Mucosa of rectum (tissue), 2 donors: ENCODE measurements around the gene SLC50A1.

Experiments
- H3K27ac ChIP-seq, 2 donors: one replicate each; pipeline ENCODE4 v1.7.0; 2013; ENCODE audit warnings: inconsistent platforms in 2 of 2, low read depth in 2 of 2, low read length in 2 of 2
- H3K27me3 ChIP-seq, 2 donors: one replicate each; pipeline ENCODE4 v1.7.0; 2013; ENCODE audit warnings: low read length in 2 of 2; ENCODE audit not compliant: control insufficient read depth in 2 of 2, insufficient read depth in 2 of 2
- H3K36me3 ChIP-seq, 2 donors: one replicate each; pipeline ENCODE4 v1.7.0; 2013; ENCODE audit warnings: low read length in 2 of 2; ENCODE audit not compliant: control insufficient read depth in 2 of 2, insufficient read depth in 2 of 2
- H3K4me1 ChIP-seq, 2 donors: one replicate each; pipeline ENCODE4 v1.7.0; 2013; ENCODE audit warnings: low read length in 2 of 2, mild to moderate bottlenecking in 1 of 2; ENCODE audit not compliant: control insufficient read depth in 2 of 2, insufficient read depth in 2 of 2
- H3K4me3 ChIP-seq, 2 donors: one replicate each; pipeline ENCODE4 v1.7.0; 2013; ENCODE audit warnings: low read length in 2 of 2
- H3K9ac ChIP-seq, 2 donors: one replicate each; pipeline ENCODE4 v1.7.0; 2013; ENCODE audit warnings: low read length in 2 of 2, low read depth in 1 of 2, mild to moderate bottlenecking in 1 of 2
- H3K9me3 ChIP-seq, 2 donors: one replicate each; pipeline ENCODE4 v1.7.0; 2013; ENCODE audit warnings: low read length in 2 of 2; ENCODE audit not compliant: control insufficient read depth in 2 of 2
- donor health status: healthy.
- donor health status: Normal muscosa, but diverticular disease.

Gene SLC50A1

GRCh38 chr1:155175281-155175926, 39.8 kb downstream of the SLC50A1 start:
- no peak overlapping the region for H3K9ac ChIP-seq
- no peaks in the 10 kb centered on the region for H3K9me3 ChIP-seq
- peaks cover under 1 to 1% of the 10 kb centered on the region in 2 donors for H3K36me3 ChIP-seq
- peaks cover 0 to 3% of the 10 kb centered on the region in 2 donors for H3K27me3 ChIP-seq
- H3K4me3 ChIP-seq = no peak overlapping the region
- H3K27ac ChIP-seq = no peak overlapping the region
- H3K4me1 ChIP-seq = peaks cover 18 to 24% of the 10 kb centered on the region in 2 donors

DNA sequence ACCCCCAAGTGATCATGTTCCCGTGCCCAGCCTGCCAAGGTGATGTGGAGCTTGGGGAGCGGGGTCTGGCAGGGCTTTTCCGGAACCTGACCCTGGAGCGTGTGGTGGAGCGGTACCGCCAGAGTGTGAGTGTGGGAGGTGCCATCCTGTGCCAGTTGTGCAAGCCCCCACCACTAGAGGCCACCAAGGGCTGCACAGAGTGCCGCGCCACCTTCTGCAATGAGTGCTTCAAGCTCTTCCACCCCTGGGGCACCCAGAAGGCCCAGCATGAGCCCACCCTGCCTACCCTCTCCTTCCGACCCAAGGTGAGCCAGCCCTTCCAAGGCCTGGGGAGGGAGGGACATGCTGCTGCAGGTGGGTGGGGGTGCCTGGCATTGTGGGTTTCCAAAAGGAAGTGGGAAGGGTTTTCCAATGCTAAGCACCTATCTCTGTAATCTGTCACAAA, 40.3 kb downstream of the SLC50A1 start:
- no peaks in the 10 kb centered on the region for H3K36me3 ChIP-seq
- no peak overlapping the region for H3K27ac ChIP-seq
- H3K4me1 ChIP-seq = peaks cover 18 to 24% of the 10 kb centered on the region in 2 donors
- H3K4me3 ChIP-seq = no peak overlapping the region
- no peak overlapping the region for H3K9ac ChIP-seq
- H3K27me3 ChIP-seq = peaks cover 0 to 3% of the 10 kb centered on the region in 2 donors
- no peaks in the 10 kb centered on the region for H3K9me3 ChIP-seq

DNA sequence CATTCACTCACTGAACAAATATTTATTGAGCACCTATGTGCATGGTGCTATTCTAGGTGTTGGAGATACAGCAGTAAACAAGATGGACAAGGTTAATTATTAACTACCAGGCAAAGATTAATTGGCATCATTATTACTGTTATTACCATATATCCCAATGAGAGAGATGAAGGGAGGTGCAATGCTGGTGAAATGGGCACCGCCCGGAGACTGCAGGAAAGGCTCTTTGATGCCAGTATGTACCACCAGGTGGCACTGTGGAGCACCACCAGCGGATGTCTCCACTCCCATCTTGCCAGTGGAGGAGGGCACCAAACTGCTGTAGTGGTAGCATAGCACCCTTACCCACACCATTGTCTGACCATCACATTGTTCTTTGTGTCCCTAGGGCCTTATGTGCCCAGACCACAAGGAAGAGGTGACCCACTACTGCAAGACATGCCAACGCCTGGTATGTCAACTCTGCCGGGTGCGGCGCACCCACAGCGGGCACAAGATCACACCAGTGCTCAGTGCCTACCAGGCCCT, 41.0 kb downstream of the SLC50A1 start:
- Histone ChIP-seq H3K9me3 (no peaks in the 10 kb centered on the region), H3K27me3 (peaks cover 0 to 3% of the 10 kb centered on the region in 2 donors), H3K27ac (no peak overlapping the region), H3K4me3 (no peak overlapping the region), H3K9ac (no peak overlapping the region), H3K4me1 (peaks cover 20 to 24% of the 10 kb centered on the region in 2 donors), H3K36me3 (no peaks in the 10 kb centered on the region)

DNA sequence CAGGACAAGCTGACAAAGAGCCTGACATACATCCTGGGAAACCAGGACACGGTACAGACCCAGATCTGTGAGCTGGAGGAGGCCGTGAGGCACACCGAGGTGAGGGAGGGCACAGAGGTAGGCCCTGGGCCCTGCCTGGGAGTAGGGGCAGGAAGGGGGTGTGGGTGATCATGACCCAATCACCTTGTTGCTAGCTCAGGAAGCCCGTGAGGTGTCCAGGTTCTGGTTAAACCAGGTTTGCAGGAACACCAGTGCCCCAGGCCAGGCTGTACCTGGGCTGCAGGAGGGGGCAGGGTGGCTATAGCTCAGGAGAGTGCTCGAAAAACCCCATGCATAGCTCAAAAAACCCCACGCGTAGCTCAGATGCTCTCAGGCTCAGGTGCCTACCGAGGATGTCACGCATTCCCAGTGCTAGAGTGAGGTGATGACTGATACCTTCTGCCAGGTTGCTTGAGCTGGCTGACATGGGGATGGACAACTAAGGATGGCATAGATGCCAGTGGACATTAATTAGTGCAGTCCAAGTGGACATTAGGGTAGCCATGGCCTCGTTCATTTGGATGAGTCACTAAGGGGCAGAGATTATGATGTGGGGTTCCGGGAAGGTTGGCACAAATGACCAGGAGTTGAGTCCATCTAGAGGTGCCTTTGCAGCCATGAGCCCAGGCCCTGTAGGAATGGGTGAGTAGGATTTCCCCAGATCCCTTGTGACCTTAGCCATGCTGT, 41.7 kb downstream of the SLC50A1 start:
- H3K9ac ChIP-seq = peak overlapping the region in 1 of 2 donors; percentile 32
- H3K27me3 ChIP-seq = peaks cover 0 to 3% of the 10 kb centered on the region in 2 donors
- H3K9me3 ChIP-seq = no peaks in the 10 kb centered on the region
- peaks cover 16 to 20% of the 10 kb centered on the region in 2 donors for H3K4me1 ChIP-seq
- H3K27ac ChIP-seq = no peak overlapping the region
- H3K36me3 ChIP-seq = no peaks in the 10 kb centered on the region
- H3K4me3 ChIP-seq = no peak overlapping the region

GRCh38 chr1:155177918-155178281, 42.2 kb downstream of the SLC50A1 start:
- peak overlapping the region in 1 of 2 donors; percentile 7 for H3K4me3 ChIP-seq
- no peaks in the 10 kb centered on the region for H3K9me3 ChIP-seq
- H3K9ac ChIP-seq = no peak overlapping the region
- no peak overlapping the region for H3K27ac ChIP-seq
- H3K4me1 ChIP-seq = peaks cover 13 to 16% of the 10 kb centered on the region in 2 donors
- H3K27me3 ChIP-seq = peaks cover 0 to 3% of the 10 kb centered on the region in 2 donors
- H3K36me3 ChIP-seq = no peaks in the 10 kb centered on the region

DNA sequence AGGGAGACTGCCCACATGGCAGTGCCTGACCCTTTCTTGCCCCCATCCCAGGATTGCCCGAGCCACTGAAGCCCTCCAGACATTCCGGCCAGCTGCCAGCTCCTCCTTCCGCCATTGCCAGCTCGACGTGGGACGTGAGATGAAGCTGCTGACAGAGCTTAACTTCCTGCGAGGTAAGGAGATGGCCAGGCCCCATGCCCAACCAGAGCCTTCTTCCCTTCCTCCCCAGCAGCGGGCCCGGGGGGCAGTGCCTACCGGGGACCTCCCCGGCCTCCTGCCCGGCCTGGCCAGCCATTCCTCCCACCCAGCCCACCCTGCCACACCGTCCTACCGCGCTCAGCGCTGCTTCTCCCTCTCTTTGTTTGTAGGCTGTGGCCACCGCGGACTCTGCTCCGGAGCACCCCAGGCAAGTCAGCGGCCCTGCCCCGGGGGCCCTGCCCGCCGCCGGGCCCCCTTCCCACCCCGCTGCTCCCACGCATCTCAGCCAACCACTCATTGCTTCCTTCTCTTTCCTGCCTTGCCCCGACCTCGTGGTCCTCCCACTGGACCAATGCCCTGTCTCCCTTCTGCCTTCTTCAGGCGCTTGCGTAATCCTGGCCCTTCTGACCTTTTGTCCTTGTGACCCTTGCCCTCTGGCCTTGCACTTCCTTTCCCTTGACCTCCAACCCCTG, 42.9 kb downstream of the SLC50A1 start:
- H3K4me3 ChIP-seq = peak overlapping the region in 1 of 2 donors; percentile 7
- H3K9ac ChIP-seq = no peak overlapping the region
- H3K27ac ChIP-seq = no peak overlapping the region
- no peaks in the 10 kb centered on the region for H3K9me3 ChIP-seq
- H3K36me3 ChIP-seq = no peaks in the 10 kb centered on the region
- H3K4me1 ChIP-seq = peaks cover 13 to 16% of the 10 kb centered on the region in 2 donors
- H3K27me3 ChIP-seq = peaks cover 0 to 3% of the 10 kb centered on the region in 2 donors

DNA sequence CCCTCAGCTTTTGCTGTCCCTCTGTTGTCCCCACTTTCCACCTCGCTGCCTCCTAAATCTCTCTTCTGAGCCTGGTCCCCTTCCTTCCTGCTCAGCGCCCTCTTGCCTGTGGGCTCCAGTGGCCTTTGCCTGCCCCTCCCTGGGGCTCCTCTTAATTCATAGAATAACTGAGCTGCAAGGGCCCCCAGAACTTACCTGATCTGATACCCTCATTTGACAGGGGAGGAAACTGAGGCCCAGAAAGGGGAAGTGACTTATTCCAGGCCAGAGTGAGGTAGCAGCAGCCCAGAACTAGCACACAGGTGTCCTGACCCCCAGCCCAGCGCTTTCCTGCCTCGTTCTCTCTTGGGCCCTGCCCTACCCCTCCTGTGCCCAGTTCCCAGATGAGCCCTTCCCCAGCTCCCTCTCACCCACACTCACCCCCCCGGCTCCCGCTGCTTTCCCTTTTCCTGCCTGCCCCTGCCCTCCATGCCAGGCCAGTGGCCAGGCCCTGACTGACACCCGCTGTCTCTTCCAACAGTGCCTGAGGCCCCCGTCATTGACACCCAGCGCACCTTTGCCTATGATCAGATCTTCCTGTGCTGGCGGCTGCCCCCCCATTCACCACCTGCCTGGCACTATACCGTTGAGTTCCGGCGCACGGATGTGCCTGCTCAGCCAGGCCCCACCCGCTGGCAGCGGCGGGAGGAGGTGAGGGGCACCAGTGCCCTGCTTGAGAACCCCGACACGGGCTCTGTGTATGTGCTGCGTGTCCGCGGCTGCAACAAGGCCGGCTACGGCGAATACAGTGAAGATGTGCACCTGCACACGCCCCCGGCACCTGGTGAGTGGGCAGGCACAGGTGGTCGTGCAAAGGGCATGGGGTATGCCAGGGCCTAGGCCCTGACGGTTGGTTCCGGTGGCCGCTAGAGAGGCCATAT, 43.7 kb downstream of the SLC50A1 start:
- H3K4me1 ChIP-seq = peaks cover 13 to 16% of the 10 kb centered on the region in 2 donors
- no peak overlapping the region for H3K9ac ChIP-seq

DNA sequence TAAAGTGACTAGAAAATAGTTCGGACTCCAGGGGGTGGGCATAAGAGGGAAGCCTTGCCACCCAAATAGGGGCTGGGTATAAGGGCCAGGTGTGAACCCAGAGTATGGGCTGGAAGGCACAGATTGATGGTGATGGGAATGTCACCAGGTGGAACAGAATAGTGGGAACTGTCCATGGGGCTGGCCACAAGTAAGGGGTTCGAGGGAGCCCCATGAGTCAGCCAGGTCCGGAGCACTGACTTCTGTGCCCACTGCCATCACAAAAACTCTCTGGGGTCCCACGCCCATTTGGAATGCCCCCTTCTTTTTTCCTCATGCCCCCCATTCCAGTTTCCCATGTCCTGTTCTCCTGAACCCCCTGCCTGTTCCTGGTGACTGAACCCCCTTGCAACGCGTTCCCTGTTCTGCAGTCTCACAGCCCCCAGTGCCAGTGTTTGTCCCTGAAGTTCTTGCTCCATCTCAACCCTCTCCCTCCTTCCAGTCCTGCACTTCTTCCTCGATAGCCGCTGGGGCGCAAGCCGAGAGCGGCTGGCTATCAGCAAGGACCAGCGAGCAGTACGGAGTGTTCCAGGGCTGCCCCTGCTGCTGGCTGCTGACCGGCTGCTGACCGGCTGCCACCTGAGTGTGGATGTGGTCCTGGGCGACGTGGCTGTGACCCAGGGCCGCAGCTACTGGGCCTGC, 45.9 kb downstream of the SLC50A1 start:
- Histone ChIP-seq H3K9me3 (no peaks in the 10 kb centered on the region), H3K4me3 (no peak overlapping the region), H3K36me3 (peaks cover 0 to 2% of the 10 kb centered on the region in 2 donors), H3K27ac (no peak overlapping the region), H3K4me1 (peaks cover 27 to 34% of the 10 kb centered on the region in 2 donors), H3K27me3 (no peaks in the 10 kb centered on the region), H3K9ac (no peak overlapping the region)

More for the DNA sequence above, 43.7 kb downstream of the SLC50A1 start:
- H3K36me3 ChIP-seq = no peaks in the 10 kb centered on the region
- H3K27ac ChIP-seq = no peak overlapping the region
- no peaks in the 10 kb centered on the region for H3K27me3 ChIP-seq
- H3K4me3 ChIP-seq = no peak overlapping the region
- H3K9me3 ChIP-seq = no peaks in the 10 kb centered on the region

DNA sequence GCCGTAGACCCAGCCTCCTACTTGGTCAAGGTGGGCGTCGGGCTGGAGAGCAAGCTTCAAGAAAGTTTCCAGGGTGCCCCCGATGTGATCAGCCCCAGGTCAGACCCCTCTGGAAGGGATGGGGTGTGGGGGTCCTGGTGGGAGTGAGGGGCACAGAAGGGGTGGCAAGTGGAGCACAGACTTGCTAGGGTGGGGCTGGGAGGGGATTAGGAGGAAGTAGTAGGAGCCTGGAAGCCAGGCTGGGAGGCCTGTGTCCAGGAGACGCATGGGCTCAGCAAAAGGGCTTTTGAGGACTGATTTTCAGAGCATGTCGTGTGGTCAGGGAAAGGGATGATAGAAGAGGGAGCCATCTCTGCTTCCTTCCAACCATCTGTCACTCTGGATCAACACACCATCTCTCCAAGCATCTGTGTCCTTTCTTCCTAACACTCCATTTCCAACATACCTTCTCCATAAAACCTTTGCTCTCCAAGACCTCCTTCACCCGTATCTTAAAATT, 46.4 kb downstream of the SLC50A1 start:
- Histone ChIP-seq H3K4me3 (no peak overlapping the region), H3K27me3 (no peaks in the 10 kb centered on the region), H3K36me3 (peaks cover 0 to 2% of the 10 kb centered on the region in 2 donors), H3K27ac (no peak overlapping the region), H3K4me1 (peaks cover 27 to 35% of the 10 kb centered on the region in 2 donors), H3K9ac (no peak overlapping the region), H3K9me3 (no peaks in the 10 kb centered on the region)
